Measurements from ENCODE around the gene HLA-DPB1. TPM values are rescaled to one million over a fixed set of nuclear protein-coding genes. Genes with fewer than 3 reads are reported as not detected.

HLA-DPB1 gene
- total and polyA plus RNA-seq, 9 of the 15 experiments (the other 6 are each of a cell fraction or from before 2014, with no cell fraction given), result 0.07 to 1.2 (median 0.51) TPM

GRCh38 chr6:33085627-33086026 is 9.8 kb downstream of the HLA-DPB1 start (continued):
- TF ChIP-seq MITF (IDR thresholded peaks at IDR 0.05) (no peak), CREB5 (CRISPR knock-in tag; IDR thresholded peaks at IDR 0.05) (no peak)

GRCh38 chr6:33088258-33088930 is 12.6 kb downstream of the HLA-DPB1 start:
- no peaks in the 10 kb centered on the region for H3K9me3 ChIP-seq (replicated peaks; ENCODE audit: control insufficient read depth, insufficient read depth, low read depth, low read length)
- no peak for ATAC-seq
- no peak for FAIRE-seq
- no peak overlapping the region for H3K4me3 ChIP-seq
- H3K36me3 ChIP-seq (ENCODE audit: control insufficient read depth, insufficient read depth, low read length), result no peaks in the 10 kb centered on the region
- intact Hi-C loops (cut with micrococcal nuclease), result no loop called here
- in situ Hi-C loops (cut with MboI), result loop anchor here (5.0 kb wide), 1 partner anchor 71 kb away; no protein-coding TSS in a partner anchor
- ChIA-PET POLR2A (interaction anchor here (0.9 to 1.4 kb wide), 3 partner anchors 10 to 88 kb away, joined by 3 read pairs; no protein-coding TSS in a partner anchor), CTCF (ENCODE audit: low intra/inter-chr PET ratio) (no interaction called here)
- no peak overlapping the region for H3K27ac ChIP-seq (ENCODE audit: extremely low read depth, low read depth, low read length)
- no peak for DNase-seq (ENCODE audit: extremely low read depth in 1 of 4, low spot score in 3 of 4)
- no peaks in the 10 kb centered on the region for H3K9me1 ChIP-seq (ENCODE audit: control insufficient read depth, insufficient read depth, low read length)
- H3K4me1 ChIP-seq (replicated peaks in 1 of 2; ENCODE audit: control insufficient read depth in 2 of 2, insufficient read depth in 2 of 2, low read length in 2 of 2), result no peaks in the 10 kb centered on the region
- H3K27me3 ChIP-seq (ENCODE audit: control insufficient read depth in 2 of 2, insufficient read depth in 2 of 2, low read length in 2 of 2), result peaks cover 10 to 41% of the 10 kb centered on the region in 2 experiments; a peak in 4 of 5 replicates
- 0% methylated on average over 3 of the region's 3 CpGs for WGBS (ENCODE audit: insufficient coverage, low coverage, missing lambda C conversion rate)
- BruUV-seq (replicated peaks), result no TSS peak
- H4K20me1 ChIP-seq (replicated peaks; ENCODE audit: control insufficient read depth, insufficient read depth, low read length), result no peaks in the 10 kb centered on the region
- H3K4me2 ChIP-seq (ENCODE audit: insufficient read depth, low read length), result no peak overlapping the region
- no peaks in the 10 kb centered on the region for H3K79me2 ChIP-seq (ENCODE audit: control insufficient read depth, insufficient read depth, low read length)
- no peak overlapping the region for H2AFZ ChIP-seq (ENCODE audit: low read depth, low read length)
- H3K9ac ChIP-seq (ENCODE audit: insufficient read depth in 1 of 2, low read depth in 2 of 2, low read length in 2 of 2), result no peak overlapping the region
- TF ChIP-seq GATA2 (CRISPR knock-in tag; IDR thresholded peaks at IDR 0.05) (no peak), EHMT2 (IDR thresholded peaks at IDR 0.05) (no peak), RBFOX2 (IDR thresholded peaks at IDR 0.05; ENCODE audit: low read depth, low read length) (no peak), HINFP (tag; conservative IDR thresholded peaks at IDR 0.05; ENCODE audit: low read depth) (no peak), THAP7 (CRISPR knock-in tag; IDR thresholded peaks at IDR 0.05) (no peak), ELF2 (CRISPR knock-in tag; IDR thresholded peaks at IDR 0.05) (no peak), ZNF449 (CRISPR knock-in tag; IDR thresholded peaks at IDR 0.05) (no peak)

Data from K562 (cell line).